22Rv1 (cell line): ENCODE measurements around the gene MAP6.

Experiments
- ZFX ChIP-seq: fragments of 450-650 bp; IDR thresholded peaks from 2 replicates; pipeline ENCODE4 v1.6.1; 2017; ENCODE audit warnings: antibody characterized with exemption, borderline replicate concordance
- TF ChIP-seq, protein P1 (sequence below): fragments of 450-650 bp; IDR thresholded peaks from 2 replicates; pipeline ENCODE4 v1.5.1; 2017; ENCODE audit warnings: mild to moderate bottlenecking

DNA sequence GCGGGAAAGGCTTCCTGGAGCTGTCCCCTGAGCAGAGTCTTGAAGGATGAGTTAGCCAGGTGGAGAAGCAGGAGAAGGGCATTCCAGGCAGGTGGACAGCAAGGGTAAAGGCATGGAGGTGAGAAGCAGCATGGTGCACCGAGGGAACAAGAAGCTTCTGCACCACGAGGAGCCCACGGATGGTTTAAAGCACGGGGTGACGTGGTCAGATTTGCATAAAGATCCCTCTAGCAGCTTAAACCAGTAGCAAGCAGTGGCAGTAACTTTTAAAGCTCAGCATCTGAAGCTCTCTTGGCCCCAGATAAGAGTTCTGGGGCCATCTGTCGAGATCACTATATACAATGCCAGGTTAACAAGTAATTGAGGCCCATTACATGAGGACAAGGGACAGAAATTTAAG lies 69.9 kb downstream of the MAP6 start:
- TF ChIP-seq, protein P1, sequence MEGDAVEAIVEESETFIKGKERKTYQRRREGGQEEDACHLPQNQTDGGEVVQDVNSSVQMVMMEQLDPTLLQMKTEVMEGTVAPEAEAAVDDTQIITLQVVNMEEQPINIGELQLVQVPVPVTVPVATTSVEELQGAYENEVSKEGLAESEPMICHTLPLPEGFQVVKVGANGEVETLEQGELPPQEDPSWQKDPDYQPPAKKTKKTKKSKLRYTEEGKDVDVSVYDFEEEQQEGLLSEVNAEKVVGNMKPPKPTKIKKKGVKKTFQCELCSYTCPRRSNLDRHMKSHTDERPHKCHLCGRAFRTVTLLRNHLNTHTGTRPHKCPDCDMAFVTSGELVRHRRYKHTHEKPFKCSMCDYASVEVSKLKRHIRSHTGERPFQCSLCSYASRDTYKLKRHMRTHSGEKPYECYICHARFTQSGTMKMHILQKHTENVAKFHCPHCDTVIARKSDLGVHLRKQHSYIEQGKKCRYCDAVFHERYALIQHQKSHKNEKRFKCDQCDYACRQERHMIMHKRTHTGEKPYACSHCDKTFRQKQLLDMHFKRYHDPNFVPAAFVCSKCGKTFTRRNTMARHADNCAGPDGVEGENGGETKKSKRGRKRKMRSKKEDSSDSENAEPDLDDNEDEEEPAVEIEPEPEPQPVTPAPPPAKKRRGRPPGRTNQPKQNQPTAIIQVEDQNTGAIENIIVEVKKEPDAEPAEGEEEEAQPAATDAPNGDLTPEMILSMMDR: no peak
- no peak for TF ChIP-seq ZFX
